H9 (cell line): ENCODE measurements around the gene EEF1A2. TPM values are rescaled to one million over a fixed set of nuclear protein-coding genes. Genes with fewer than 3 reads are reported as not detected.

Experiments used
- DNase-seq: peaks from one replicate; pipeline ENCODE4 v3.0.0-alpha.2; 2017
- H2AFZ ChIP-seq: one replicate; pipeline ENCODE4 v1.6.1; 2013; ENCODE audit warnings: mild to moderate bottlenecking, low read length, control low read depth, moderate library complexity
- H2AK5ac ChIP-seq: 2 replicates; pipeline ENCODE4 v1.6.1; 2013; ENCODE audit warnings: low read length, control low read depth, mixed read lengths; ENCODE audit not compliant: insufficient read length
- H2BK120ac ChIP-seq: one replicate; pipeline ENCODE4 v1.6.1; 2013; ENCODE audit warnings: low read depth, mild to moderate bottlenecking, low read length, control low read depth, inconsistent platforms; ENCODE audit not compliant: poor library complexity, severe bottlenecking
- H2BK12ac ChIP-seq: 2 replicates; pipeline ENCODE4 v1.6.1; 2013; ENCODE audit warnings: low read length, control low read depth, mixed read lengths, low read depth; ENCODE audit not compliant: insufficient read length
- H2BK15ac ChIP-seq: 2 replicates; pipeline ENCODE4 v1.6.1; 2013; ENCODE audit warnings: low read depth, low read length, control low read depth
- H2BK20ac ChIP-seq: one replicate; pipeline ENCODE4 v1.6.1; 2013; ENCODE audit warnings: low read depth, mild to moderate bottlenecking, low read length, control low read depth, inconsistent platforms; ENCODE audit not compliant: poor library complexity, severe bottlenecking
- H2BK5ac ChIP-seq: 2 replicates; pipeline ENCODE4 v1.6.1; 2013; ENCODE audit warnings: low read length, control low read depth, mixed read lengths; ENCODE audit not compliant: insufficient read length
- H3K14ac ChIP-seq: 2 replicates; pipeline ENCODE4 v1.6.1; 2013; ENCODE audit warnings: low read length, control low read depth; ENCODE audit not compliant: insufficient read depth
- H3K18ac ChIP-seq: 2 replicates; pipeline ENCODE4 v1.6.1; 2013; ENCODE audit warnings: low read depth, mild to moderate bottlenecking, mixed read lengths, low read length, control low read depth; ENCODE audit not compliant: insufficient read length
- H3K23ac ChIP-seq: 2 replicates; pipeline ENCODE4 v1.6.1; 2013; ENCODE audit warnings: low read length, control low read depth, mixed read lengths, low read depth; ENCODE audit not compliant: insufficient read length
- H3K23me2 ChIP-seq: 2 replicates; pipeline ENCODE4 v1.6.1; 2013; ENCODE audit warnings: low read depth, mild to moderate bottlenecking, mixed read lengths, low read length, control low read depth; ENCODE audit not compliant: insufficient read length, poor library complexity, severe bottlenecking
- H3K27ac ChIP-seq: 2 replicates; pipeline ENCODE4 v1.5.1; 2013; ENCODE audit warnings: low read length, control low read depth, mixed read lengths, low read depth; ENCODE audit not compliant: insufficient read length
- H3K27me3 ChIP-seq: 2 replicates; pipeline ENCODE4 v1.6.1; 2013; ENCODE audit warnings: low read length, control low read depth, inconsistent platforms; ENCODE audit not compliant: insufficient read depth
- H3K4ac ChIP-seq: 2 replicates; pipeline ENCODE4 v1.6.1; 2013; ENCODE audit warnings: low read depth, mild to moderate bottlenecking, control low read depth, inconsistent platforms, low read length, moderate library complexity
- H3K4me1 ChIP-seq: 2 replicates; pipeline ENCODE4 v1.6.1; 2013; ENCODE audit warnings: low read length, control low read depth, inconsistent platforms; ENCODE audit not compliant: insufficient read depth
- H3K4me2 ChIP-seq: 2 replicates; pipeline ENCODE4 v1.6.1; 2013; ENCODE audit warnings: low read length, control low read depth, mixed read lengths; ENCODE audit not compliant: insufficient read length, insufficient read depth
- H3K56ac ChIP-seq: 2 replicates; pipeline ENCODE4 v1.6.1; 2013; ENCODE audit warnings: low read depth, mild to moderate bottlenecking, mixed read lengths, low read length, control low read depth; ENCODE audit not compliant: insufficient read length
- H3K79me1 ChIP-seq: 2 replicates; pipeline ENCODE4 v1.6.1; 2013; ENCODE audit warnings: low read depth, mild to moderate bottlenecking, moderate library complexity, low read length, control low read depth, inconsistent platforms; ENCODE audit not compliant: insufficient read depth, poor library complexity, severe bottlenecking
- H3K79me2 ChIP-seq: 2 replicates; pipeline ENCODE4 v1.6.1; 2013; ENCODE audit warnings: low read length, control low read depth, inconsistent platforms; ENCODE audit not compliant: insufficient read depth
- H3K9ac ChIP-seq: 2 replicates; pipeline ENCODE4 v1.6.1; 2013; ENCODE audit warnings: low read length, control low read depth, mixed read lengths; ENCODE audit not compliant: insufficient read length; ENCODE audit errors: extremely low read depth
- H3K9me3 ChIP-seq: one replicate; pipeline ENCODE4 v1.6.1; 2013; ENCODE audit warnings: low read depth, low read length, inconsistent platforms; ENCODE audit not compliant: control insufficient read depth
- H3T11ph ChIP-seq: one replicate; pipeline ENCODE4 v1.6.1; 2013; ENCODE audit warnings: mild to moderate bottlenecking, low read length, control low read depth, inconsistent platforms
- H4K20me1 ChIP-seq: one replicate; pipeline ENCODE4 v1.6.1; 2013; ENCODE audit not compliant: control insufficient read depth, insufficient read length, insufficient read depth
- H4K5ac ChIP-seq: 2 replicates; pipeline ENCODE4 v1.6.1; 2013; ENCODE audit warnings: low read depth, mild to moderate bottlenecking, mixed read lengths, low read length, control low read depth; ENCODE audit not compliant: insufficient read length
- H4K8ac ChIP-seq: replicated peaks from 2 replicates; pipeline ENCODE4 v1.6.1; 2013; ENCODE audit warnings: low read length, control low read depth, mixed read lengths, low read depth; ENCODE audit not compliant: insufficient read length
- H4K91ac ChIP-seq: 2 replicates; pipeline ENCODE4 v1.6.1; 2013; ENCODE audit warnings: low read depth, mild to moderate bottlenecking, moderate library complexity, mixed read lengths, low read length, control low read depth; ENCODE audit not compliant: insufficient read length
- H3K27ac Mint-ChIP-seq, 3 experiments: 2 replicates in 2 of 3; 3 replicates in 1 of 3; pipeline ENCODE4 v1.8.0; 2020 to 2021; ENCODE audit warnings: mixed read lengths in 3 of 3, mild to moderate bottlenecking in 1 of 3, moderate library complexity in 1 of 3
- H3K27me3 Mint-ChIP-seq: 2 replicates; pipeline ENCODE4 v1.8.0; 2021; ENCODE audit warnings: low read depth, mild to moderate bottlenecking, moderate library complexity, mixed read lengths
- H3K36me3 Mint-ChIP-seq, 3 experiments: 2 replicates in 2 of 3; 3 replicates in 1 of 3; pipeline ENCODE4 v1.8.0; 2020 to 2021; ENCODE audit warnings: low read depth in 3 of 3, mixed read lengths in 3 of 3; ENCODE audit not compliant: insufficient read depth in 1 of 3
- H3K4me1 Mint-ChIP-seq, 2 experiments: 2 replicates each; pipeline ENCODE4 v1.8.0; 2020; ENCODE audit warnings: mixed read lengths in 2 of 2
- H3K4me3 Mint-ChIP-seq, 2 experiments: 2 replicates in 1 of 2; 3 replicates in 1 of 2; pipeline ENCODE4 v1.8.0; 2020 to 2021; ENCODE audit warnings: mild to moderate bottlenecking in 2 of 2, mixed read lengths in 2 of 2, moderate library complexity in 1 of 2
- H3K9me3 Mint-ChIP-seq, 2 experiments: 2 replicates in 1 of 2; 3 replicates in 1 of 2; pipeline ENCODE4 v1.8.0; 2020; ENCODE audit warnings: mild to moderate bottlenecking in 2 of 2, mixed read lengths in 2 of 2, moderate library complexity in 1 of 2
- CTCF ChIP-seq: fragments of 200-600 bp; sonication (generic); conservative IDR thresholded peaks from 3 replicates; pipeline ENCODE4 v1.8.0; 2021; ENCODE audit warnings: antibody characterized with exemption, mild to moderate bottlenecking
- WGBS: extraction: QIAGEN DNeasy Blood & Tissue Kit; methylation state at CpG from one replicate; pipeline ENCODE4 v1.1.7; 2013; ENCODE audit warnings: missing lambda C conversion rate, low lambda C conversion rate, mixed read lengths; ENCODE audit not compliant: insufficient read length; ENCODE audit errors: extremely low coverage; 5-methylcytosine and 5-hydroxymethylcytosine counted together
- total RNA-seq: library from RNA; stranded (reverse); gene quantifications from 2 replicates; pipeline ENCODE4 v1.2.1, GENCODE V29; 2021

Gene EEF1A2
- total RNA-seq, 1 experiment from 2014 or later = 27.4 TPM

DNA sequence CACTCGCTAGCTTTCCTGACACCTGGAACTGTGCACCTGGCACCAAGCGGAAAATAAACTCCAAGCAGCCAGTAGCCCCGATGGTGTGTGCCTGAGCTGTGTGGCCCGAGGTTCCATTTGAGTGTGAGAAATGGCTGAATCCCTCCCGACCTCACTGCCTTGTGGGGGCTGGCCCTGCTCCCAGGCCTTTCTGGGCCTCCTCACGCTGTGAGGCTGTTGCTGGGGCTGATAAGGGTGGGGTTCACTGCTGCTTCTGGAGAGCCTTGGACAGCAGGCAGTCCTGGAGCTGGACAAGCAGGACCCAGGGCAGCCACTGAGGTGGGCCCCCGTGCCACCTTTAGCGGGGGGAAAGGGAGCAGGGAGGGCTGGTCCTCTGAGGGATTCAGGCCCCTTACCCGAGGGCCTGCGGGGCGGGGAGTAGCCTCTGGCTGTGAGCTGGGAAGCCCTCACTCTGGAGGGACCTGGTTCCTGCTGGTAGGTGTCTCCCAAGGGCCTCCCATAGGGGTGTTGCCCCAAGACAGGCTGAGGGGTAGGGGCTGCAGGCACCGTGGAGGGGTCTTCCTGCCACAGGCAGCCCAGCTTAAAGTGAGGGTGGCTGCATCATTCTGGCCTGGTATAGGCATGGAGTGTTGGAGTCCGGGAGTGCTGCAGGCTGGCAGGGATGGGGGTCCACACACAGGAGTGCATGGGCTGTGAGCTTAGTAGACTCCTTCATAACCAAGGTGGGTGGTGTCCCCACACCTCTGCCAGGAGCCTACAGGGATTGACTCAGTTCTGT lies 23.4 kb upstream of the EEF1A2 start:
- Histone ChIP-seq H3K27ac (no peak overlapping the region), H3K79me1 (peaks cover 4% of the 10 kb centered on the region), H3T11ph (no peak overlapping the region), H3K14ac (no peak overlapping the region), H4K91ac (no peak overlapping the region), H4K20me1 (no peaks in the 10 kb centered on the region), H2BK20ac (no peak overlapping the region), H4K8ac (no peak overlapping the region), H3K18ac (no peak overlapping the region), H3K56ac (no peak overlapping the region), H2BK5ac (no peak overlapping the region), H2BK120ac (no peak overlapping the region), H2BK12ac (no peak overlapping the region), H3K23me2 (peaks cover 10% of the 10 kb centered on the region), H2AK5ac (no peak overlapping the region), H3K9me3 (no peaks in the 10 kb centered on the region), H3K4me2 (no peak overlapping the region), H2AFZ (no peak overlapping the region), H3K23ac (no peak overlapping the region), H3K27me3 (no peaks in the 10 kb centered on the region), H3K79me2 (no peaks in the 10 kb centered on the region; the same call in 1 of the 2 replicates), H3K4ac (no peak overlapping the region), H3K9ac (no peak overlapping the region), H4K5ac (no peak overlapping the region), H3K4me1 (no peaks in the 10 kb centered on the region; the same call in 1 of the 2 replicates), H2BK15ac (no peak overlapping the region)
- TF ChIP-seq CTCF = no peak
- no peak for DNase-seq
- H3K4me3 Mint-ChIP-seq = peak overlapping the region; percentile 73 to 84
- H3K9me3 Mint-ChIP-seq = peaks cover 7 to 13% of the 10 kb centered on the region in 2 experiments; a peak in 4 of 5 replicates
- peaks cover 7% of the 10 kb centered on the region for H3K27me3 Mint-ChIP-seq
- no CpG with 5 or more reads among the region's 13 CpGs for WGBS
- H3K36me3 Mint-ChIP-seq = peaks cover 20 to 42% (median 22%) of the 10 kb centered on the region in 3 experiments; a peak in 6 of 7 replicates
- H3K4me1 Mint-ChIP-seq = peaks cover 2 to 25% of the 10 kb centered on the region in 2 experiments; a peak in 3 of 4 replicates
- no peak overlapping the region for H3K27ac Mint-ChIP-seq
